Activated T-cell treated with anti-CD3 and anti-CD28 coated beads for 24 hours (primary cell): ENCODE data around the gene RBM19.

Experiments used
- DNase-seq: peaks from one replicate; pipeline ENCODE4 v3.0.0-alpha.2; 2020; ENCODE audit warnings: low read depth

RBM19 gene

DNA sequence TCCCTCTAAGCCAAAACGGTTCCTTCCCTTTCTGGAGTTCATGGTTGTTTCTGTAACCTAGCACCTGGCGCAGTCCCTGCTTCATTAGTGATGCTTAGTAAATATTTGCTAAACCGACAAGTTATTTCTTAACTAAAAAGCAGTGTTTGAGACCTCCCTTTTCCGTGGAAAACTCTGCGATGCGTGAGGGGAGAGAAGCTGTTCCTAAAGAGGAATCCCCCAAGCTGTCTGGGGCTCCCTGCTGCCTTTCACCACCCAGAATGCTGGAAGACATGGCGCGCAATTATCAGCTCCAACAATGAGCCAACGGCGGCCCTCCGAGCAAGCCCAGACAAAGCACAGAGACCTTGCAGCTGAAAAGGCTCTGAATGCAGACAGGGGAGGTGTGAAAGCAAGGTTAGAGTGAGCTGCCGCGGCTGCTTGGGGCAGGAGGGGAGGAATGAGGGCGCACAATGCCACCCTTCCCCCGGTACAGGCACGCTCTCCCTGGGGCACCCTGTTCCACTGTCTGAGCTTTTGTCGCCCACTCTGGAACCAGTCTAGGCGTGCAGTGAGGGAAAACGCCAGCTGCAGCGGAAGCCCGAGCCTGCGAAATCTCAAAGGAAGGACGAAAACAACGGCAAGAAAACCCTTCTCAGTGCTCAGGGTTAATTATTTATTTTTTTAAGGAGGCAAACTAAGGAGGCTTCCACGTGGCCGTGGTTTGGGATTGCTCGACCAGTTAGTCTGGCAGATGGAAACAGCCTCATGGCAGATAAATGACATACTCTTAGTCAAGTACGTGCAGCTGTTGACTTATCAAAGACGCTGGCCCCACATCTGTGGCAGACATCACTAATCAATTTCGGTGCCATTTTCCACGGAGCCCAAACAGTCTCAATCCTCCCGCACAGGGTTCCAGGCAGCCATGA is 66.3 kb downstream of the RBM19 start:
- no peak for DNase-seq

DNA sequence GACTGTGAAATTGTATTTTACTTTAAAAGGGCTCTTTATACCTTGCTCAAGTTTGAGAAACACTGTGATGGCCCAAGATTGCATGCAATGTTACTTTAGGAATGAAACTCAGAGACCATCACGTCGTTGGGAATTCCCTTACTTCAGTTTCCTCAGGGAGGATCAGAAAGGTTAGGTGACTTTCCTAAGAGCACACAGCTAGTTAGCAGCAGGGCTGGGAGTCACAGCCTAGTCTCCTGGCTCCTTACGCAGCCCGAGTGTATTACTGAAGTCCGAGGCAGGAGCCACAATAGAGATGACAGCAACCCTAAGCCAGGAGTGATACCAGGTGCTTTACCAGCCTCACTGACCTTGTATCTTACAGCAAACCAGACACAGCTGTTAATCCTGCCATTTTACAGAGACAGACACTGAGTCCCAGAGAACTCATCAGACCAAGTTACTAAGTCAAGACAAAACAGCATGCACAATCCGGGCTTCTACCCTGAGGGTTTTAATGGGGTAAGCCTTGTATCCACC is 67.0 kb downstream of the RBM19 start:
- no peak for DNase-seq

DNA sequence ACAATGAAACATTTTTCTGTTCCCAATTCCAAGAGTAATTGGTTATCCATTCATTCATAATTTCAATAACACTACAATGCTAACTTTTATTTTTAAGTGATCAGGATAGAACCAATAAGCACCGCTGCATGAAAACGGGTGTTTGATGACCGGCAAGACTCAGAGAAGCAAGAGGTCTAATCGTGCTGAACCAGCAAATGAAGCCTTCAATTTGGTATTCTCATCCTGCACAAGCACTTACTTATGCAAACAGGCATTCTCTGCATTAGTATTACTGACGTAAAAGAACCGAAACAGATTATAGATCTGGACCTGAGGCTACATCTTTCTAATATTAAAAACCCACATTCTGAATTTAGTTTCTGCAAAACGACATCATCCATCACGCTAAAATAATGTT is 67.7 kb downstream of the RBM19 start:
- DNase-seq: no peak

DNA sequence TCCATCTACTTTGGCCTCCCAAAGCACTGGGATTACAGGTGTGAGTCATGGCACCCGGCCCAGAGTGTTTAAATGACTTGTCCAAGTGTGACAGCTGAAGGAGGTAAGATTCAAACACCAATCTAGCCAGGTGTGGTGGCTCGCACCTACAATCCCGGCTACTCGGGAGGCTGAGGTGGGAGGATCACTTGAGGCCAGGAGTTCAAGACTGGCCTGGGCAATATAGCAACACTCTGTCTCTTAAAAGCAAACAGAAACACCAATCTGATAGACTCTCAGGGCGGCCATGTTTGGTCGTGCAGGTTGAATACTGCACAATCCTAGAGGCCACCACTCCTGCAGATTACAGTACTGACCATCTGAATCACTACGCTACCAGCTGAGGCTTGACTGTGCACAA is 68.7 kb downstream of the RBM19 start:
- DNase-seq: no peak

DNA sequence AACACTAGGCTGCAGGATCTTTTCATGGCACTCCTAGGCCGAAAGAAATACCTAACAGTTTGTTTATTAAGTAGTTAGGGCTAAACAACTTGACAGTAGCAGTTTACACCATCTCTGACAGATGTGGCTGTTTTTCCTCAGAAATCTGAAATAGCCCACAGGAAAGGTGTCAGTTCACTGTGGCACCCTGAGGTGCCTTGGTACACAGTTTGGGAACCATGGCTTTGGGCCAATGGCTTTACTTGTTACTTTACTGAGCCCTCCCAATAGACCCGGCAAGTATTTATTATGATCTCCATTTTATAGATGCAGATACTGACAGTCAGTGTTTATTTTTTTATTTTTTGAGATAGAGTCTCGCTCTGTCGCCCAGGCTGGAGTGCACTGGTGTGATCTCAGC is 69.3 kb downstream of the RBM19 start:
- DNase-seq: no peak

DNA sequence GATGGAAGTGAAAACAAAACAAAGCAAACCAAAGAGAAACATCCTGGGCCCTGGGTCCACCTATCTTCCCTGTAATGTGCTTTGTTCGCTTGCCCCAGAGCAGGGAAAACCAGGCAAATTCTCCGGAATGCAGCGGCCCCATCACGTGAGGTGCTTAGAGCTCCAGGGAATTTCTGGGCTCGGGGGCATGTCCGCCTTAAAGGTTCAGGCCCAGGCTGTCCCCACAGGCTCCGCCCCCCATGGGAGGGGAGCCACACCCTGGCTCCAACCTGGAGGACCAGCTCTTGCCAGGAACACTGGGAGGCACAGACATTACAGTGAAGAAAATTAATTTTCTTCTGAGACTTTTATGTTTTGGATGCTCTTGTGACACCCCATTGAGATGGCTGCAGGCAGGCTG is 69.9 kb downstream of the RBM19 start:
- DNase-seq: no peak

DNA sequence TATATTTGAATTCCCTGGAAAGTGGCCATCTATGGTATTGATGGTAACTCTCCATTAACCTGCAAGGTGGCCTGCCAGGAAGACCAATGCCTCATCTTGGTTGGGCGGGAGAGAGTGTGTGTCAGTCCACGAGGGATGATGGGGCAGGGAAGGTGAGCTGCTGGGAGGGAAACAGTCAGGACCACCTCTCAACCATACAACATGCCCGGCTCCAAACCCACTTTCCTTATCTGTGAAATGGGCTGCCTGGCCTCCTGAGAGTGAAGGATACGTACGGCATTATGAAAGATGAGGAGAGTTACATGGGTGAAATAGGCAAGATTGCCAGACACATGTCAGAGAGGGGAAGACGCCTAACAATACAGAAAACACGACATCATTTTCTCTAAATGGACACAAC is 70.9 kb downstream of the RBM19 start:
- no peak for DNase-seq

DNA sequence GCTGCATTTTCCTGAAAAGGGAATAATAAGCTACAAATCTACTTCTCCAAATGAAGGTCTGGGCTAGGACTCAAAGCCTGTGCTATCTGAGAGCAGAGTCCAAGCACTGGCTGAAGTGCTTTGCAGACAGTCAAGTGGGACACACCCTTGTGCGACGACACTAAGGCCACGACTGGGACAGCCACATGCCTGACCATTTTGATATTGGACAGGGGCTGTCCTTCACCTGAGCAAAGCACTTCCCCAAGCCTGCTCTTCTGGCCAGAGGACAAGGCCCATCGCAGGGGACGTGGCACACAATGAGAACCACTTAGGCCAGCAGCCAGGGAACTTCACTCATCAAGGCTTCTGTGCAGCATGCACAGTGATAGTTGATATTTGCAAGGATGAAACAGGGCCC is 71.4 kb downstream of the RBM19 start:
- DNase-seq: no peak

DNA sequence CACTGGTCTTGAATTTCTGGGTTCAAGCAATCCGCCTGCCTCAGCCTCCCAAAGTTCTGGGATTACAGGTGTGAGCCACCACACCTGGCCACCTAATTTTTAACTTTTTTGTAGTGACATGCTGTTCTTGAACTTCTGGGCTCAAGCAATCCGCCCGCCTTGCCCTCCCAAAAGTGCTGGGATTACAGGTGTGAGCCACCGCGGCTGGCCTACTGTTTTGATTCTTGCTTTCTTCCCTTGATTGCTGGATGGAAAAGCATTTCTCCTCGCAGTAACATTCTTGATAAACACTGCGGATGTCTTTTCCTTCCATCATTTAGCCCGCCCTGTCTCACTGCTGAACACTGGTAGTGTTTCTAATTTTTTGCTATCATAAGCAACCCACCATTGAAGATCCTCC is 72.9 kb downstream of the RBM19 start:
- no peak for DNase-seq

DNA sequence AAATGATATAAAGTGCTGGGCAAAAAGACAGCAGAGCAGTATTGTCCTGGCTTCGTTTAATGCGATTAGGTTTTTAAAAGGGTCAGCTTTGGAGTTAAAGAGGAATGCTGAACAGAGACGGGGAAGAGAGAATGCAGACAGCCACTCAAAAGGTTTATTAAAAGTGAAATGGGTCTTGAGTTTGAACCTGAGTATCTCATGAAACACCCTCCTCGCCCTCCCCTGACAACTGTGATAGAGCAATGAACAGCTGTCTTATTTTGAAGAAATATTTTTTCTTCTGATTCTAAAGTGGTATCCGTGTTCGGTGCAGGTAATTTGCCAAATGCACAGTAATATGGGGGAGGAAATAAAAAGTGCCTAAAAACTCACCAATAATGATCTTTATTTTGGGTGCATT is 73.6 kb downstream of the RBM19 start:
- DNase-seq: no peak

DNA sequence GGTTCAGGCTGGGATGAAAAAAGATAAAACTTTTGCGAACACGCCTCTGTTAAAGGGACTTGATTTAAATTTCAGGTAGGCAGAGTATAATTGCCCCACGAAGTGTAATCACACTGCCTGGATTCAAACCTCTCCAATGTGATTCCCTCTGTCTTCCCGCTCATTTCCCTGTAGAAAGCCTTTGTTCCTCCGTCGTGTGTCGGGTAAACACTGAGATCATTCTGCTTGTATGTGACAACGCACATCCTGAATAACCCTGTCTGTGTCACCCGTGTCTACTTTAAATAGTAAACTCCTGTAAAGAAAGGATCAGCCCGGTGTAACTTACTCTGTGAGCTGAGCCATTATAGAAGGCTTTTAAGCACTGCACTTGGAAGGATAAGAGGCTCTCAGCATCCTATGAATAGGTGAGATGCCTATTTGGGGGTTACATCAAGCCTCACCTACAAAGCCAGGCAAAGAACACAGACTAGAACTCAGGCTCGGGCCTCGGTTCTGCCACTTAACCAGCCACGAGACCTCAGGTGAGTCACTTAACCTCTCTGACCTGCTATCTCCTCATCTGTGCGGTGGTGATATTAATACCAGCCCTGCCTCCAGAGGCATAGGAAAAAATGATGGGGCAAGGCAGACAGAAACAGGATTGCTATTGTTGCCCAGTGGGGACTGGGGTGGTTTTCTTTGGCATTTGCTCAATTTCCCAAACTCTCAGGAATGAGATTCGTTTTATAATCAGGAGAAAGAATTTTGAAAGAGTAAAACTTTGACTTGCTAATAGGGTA is 74.2 kb downstream of the RBM19 start:
- no peak for DNase-seq

DNA sequence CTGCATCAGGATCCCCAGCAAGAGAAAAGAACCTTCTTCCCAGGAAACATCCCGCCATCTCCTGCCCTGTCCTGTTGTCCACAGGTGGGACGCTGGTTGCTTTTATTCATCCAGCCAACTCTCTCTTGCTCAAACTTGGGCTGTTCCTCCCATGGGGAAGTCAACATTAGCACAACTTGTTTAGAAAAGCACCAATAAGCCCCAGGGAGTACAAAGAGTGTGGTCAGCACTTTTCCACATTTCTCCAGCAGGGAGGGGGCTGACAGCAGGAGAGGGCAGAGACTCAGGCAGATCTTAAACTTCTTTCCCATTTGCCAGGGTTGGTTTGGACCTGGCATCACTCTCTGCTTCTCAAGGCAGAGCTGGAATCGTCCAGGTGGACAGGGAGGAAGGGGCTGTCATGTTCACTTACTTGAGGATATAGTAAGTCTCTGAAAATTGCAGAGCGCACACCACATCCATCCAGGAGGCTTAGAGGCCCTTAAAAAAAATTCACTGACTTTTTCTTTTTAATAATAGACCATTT is 74.9 kb downstream of the RBM19 start:
- DNase-seq: no peak

DNA sequence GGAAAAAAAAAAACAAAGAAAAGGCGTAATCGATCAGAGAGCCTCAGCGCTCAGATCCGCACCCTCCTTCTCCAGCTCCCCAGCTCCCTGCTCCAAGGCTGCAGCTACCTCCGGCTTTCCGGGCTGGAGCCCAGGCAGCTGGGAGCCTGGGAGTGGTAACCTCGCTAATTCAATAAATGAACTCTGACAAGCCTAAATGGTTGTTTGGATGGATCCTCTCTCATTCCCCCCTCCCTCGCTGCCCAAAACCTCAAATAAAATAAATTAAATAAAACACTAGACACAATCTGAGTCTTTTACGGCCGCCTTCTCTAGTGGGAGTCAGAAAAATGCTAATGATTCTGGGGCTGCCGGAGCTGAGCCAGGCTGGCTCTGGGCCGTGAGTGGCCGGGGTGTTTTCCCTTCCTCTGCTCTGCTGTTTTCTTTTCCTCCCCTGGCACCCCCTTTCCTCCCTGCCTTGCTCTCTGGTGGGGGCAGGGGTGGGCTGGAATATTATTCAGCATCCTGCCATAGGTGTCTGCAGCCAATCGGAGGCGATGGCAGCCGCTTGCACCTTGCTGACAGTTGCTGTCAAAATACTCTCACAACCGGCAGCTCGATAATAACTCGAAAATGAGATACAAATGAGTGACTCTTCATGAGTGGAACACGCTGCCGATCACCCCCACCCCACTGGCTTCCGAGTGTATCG is 76.1 kb downstream of the RBM19 start:
- DNase-seq: no peak

DNA sequence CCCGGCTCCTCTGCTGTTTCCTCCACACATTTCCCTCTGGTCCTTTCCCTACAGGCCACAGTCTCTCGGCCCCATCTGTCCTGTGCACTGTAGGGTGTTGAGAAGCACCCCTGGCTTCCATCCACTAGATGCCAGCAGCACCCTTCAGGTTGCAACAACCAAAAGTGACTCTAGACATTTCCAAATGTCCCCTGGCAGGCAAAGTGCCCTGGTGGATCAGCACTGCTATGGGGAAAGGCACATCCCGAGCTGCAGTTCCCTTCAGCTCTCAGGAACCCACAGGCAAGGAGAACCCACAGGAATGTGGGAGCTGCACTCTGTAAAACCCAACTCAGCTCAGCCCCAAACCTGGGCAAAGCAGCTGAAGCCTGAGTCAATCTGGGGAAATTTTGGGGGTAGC is 77.0 kb downstream of the RBM19 start:
- no peak for DNase-seq

DNA sequence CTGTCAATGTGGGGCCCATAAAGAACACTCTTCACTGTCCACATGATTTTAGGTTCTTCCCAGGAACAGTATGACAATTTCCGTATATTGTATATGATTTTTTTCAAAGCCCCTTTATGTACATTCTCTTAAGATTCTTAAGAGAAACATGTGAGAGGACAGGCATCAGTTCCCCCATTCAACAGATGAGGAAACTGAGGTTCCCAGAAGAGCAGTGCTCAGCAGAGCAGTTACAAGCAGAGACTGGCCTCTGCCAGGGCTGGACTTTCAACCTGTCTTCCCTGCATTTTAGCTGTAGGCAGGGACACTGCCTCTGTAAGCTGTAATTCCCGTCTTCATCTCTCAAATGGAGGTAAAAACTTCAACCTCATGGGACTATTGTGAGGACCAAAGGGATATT is 77.7 kb downstream of the RBM19 start:
- no peak for DNase-seq

DNA sequence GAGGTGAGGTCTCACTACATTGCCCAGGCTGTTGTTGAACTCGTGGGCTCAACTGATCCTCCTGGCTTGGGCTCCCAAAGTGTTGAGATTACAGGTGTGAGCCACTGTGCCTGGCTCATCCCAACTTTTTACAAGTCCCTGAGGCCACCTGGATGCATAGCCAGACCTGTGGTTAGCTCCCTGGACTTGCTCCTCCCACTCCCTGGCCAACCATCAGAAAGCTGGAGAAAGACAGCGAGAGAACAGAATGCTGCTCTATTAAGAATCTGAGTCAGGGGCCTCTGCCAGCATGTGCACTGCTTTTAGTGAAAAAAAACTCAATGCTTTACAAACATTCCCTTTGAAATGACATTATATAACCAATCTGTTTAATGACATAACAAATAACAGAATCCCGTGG is 78.2 kb downstream of the RBM19 start:
- DNase-seq: no peak

DNA sequence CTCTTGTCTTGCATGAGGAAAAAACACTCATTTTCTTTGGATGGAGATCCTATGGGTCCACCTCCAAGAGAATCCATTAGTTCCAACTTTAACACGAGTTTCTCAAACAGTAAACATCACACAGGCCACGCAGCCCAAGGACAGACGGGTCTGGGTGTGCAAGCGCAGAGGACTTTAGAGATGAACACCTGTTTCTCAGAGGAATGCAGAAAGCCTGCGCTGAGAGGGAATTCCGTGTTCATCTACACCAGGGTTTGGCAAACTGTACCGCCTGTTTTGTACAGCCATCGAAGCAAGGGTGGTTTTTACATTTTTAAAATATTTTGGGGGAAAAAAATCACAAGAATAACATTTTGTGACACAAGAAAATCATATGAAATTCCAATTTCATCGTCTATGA is 79.4 kb downstream of the RBM19 start:
- DNase-seq: no peak

DNA sequence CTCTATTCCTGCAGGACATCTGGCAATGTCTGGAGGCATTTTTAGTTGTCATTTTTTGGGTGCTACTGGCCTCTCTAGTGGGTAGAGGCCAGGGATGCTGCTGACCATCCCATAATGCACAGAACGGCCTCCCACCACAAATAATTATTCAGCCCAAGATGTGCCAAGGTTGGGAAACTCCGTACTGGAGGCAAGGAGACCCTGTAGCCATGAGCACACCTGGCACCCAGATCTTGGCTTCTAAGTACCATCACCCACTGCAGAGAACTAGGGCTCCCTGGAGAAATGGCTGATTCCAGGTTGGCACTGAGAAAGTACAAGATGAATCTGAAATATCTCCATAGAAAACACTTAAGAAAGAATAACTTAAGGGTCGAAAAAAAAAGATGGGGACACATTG is 81.7 kb downstream of the RBM19 start:
- no peak for DNase-seq

DNA sequence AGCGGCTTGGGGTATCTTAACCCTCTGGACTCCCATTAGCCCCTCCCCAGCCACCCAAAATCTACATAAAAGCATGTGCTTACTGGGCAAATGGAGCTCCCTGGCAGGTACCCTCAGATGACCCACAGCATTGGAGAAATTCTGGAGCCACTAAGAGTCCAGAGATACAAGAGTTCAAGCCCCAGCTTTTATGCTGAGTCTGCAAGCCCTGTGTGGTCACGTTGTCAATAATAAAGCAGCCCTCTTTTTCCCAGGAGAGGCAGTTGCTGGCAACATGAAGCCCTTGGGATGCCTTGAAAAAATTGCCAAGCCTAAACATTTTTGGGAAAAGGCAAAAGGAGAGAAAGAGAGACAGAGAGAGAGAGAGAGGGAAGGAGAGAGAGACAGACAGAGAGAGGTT is 83.4 kb downstream of the RBM19 start:
- DNase-seq: no peak

DNA sequence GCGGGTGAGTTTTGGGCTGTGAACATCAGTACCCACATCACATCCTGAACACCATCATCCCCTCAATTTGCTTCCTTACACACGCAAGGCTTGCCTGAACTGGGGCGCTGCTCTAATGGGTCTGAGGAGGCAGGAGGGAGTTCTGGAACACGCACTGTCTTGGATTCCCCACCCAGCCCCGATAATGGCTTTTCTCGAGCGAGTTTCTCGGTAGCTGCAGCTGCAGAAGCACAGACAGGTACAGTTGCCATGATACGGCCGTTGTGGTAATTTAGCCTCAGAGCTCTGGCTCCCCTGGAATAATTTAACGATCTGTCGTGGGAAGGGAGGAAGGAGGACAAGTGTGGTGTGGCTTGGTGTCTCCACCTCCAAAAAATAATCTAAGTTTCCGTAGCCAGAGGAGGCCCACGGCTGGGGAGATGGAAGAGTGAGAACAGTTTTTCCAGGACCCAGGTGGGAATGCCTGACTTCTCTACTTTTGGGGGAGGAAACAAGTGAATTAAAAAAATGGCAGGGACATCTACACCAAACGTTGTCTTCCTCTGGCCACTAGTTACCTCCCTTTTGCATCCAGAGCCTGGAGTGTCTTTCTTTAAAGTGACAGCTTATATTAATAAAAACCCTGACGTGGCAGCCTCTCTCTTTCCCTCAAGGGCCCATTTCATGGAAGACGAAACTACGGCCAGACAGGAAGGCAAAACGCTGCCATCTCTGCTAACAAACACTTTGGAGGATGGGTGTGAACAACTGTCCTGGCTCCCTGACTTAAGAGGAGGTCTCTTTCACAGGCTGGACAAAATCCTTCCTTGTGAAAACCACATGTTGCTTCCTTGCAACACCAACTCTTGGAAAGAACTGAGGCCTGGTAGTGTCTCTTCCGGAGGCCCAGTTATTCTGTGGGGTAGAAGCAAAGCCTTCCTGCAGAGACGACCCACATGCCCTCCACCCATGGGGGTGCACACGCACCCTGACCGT is 84.8 kb downstream of the RBM19 start:
- DNase-seq: no peak

DNA sequence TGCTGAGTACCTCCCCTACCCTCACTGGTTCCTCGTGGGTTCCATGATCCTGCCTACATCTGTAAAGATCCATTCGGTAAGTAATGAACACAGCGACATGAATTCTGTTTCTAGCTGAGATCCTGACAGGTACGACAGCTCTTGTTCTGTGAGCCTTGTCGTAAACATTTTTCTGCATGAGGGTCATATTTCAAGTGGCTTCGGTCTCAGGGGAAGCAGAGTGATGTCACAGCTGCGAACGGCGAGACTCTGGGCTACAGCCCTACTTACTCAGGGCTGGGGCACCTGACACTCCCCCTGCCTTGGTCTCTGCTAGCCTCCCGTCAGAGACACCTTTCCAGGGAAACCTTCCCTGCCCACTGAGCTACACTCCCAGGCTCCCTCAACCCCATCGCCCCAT is 85.8 kb downstream of the RBM19 start:
- no peak for DNase-seq
